Nephron (organoid): ENCODE measurements around the gene SH3BGRL3.

ENCODE experiments used
- H3K27ac Mint-ChIP-seq, 3 experiments: 2 replicates each; pipeline ENCODE4 v1.8.0; 2020; ENCODE audit warnings: mixed read lengths in 3 of 3, mild to moderate bottlenecking in 2 of 3, moderate library complexity in 1 of 3
- H3K27me3 Mint-ChIP-seq: 2 replicates; pipeline ENCODE4 v1.8.0; 2021; ENCODE audit warnings: low read depth, mild to moderate bottlenecking, moderate library complexity, mixed read lengths
- H3K36me3 Mint-ChIP-seq: 2 replicates; pipeline ENCODE4 v1.8.0; 2020; ENCODE audit warnings: low read depth, mixed read lengths
- H3K4me1 Mint-ChIP-seq: 2 replicates; pipeline ENCODE4 v1.8.0; 2020; ENCODE audit warnings: mixed read lengths
- H3K4me3 Mint-ChIP-seq, 3 experiments: 2 replicates each; pipeline ENCODE4 v1.8.0; 2020; ENCODE audit warnings: mild to moderate bottlenecking in 3 of 3, mixed read lengths in 3 of 3, moderate library complexity in 2 of 3
- H3K9me3 Mint-ChIP-seq: 2 replicates; pipeline ENCODE4 v1.8.0; 2020; ENCODE audit warnings: mixed read lengths
- TF ChIP-seq, protein P1 (sequence below), 3 experiments: fragments of 200-600 bp; sonication (generic); IDR thresholded peaks; one replicate each; pipeline ENCODE4 v1.5.0; 2021; ENCODE audit warnings: antibody characterized with exemption in 3 of 3; ENCODE audit not compliant: unreplicated experiment in 3 of 3

SH3BGRL3 gene

DNA sequence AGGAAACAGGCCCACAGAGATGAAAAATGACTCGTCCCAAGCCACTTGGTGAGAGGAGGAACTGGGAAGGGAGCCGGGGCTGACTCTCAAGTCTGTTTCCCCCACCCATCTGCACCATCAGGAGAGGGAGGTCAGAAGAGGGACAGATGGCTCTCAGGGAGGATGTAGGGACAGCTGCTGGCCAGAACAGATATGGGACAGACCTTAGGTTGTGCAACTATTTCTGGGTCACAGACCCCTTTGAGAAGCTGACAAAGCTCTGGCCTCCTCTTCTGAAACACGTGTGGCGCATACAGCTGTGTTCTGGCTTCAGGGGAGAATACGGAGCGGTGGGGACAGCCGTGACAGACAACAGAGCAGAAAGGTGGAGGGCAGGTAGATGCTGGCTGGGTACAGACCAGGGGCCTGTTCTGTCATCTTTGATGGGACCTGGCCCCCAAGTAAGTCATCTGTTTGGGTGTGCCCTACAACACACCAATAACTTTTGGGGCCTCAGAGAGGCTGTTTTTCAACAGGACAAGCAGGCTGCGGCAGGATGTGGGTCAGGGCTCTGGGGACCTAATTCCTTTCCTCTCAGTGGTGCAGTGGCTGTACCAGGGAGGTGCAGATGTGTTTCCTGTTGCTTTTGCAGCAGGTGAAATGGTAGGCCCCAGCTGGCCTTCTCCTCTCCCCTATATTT is 7.3 kb downstream of the SH3BGRL3 start:
- peaks cover 5% of the 10 kb centered on the region for H3K27me3 Mint-ChIP-seq
- no peaks in the 10 kb centered on the region for H3K36me3 Mint-ChIP-seq
- TF ChIP-seq, protein P1, sequence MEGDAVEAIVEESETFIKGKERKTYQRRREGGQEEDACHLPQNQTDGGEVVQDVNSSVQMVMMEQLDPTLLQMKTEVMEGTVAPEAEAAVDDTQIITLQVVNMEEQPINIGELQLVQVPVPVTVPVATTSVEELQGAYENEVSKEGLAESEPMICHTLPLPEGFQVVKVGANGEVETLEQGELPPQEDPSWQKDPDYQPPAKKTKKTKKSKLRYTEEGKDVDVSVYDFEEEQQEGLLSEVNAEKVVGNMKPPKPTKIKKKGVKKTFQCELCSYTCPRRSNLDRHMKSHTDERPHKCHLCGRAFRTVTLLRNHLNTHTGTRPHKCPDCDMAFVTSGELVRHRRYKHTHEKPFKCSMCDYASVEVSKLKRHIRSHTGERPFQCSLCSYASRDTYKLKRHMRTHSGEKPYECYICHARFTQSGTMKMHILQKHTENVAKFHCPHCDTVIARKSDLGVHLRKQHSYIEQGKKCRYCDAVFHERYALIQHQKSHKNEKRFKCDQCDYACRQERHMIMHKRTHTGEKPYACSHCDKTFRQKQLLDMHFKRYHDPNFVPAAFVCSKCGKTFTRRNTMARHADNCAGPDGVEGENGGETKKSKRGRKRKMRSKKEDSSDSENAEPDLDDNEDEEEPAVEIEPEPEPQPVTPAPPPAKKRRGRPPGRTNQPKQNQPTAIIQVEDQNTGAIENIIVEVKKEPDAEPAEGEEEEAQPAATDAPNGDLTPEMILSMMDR (IDR thresholded peaks at IDR 0.05; ENCODE audit: unreplicated experiment in 3 of 3): no peak
- no peaks in the 10 kb centered on the region for H3K9me3 Mint-ChIP-seq
- peak overlapping the region in 2 of 3 experiments; percentile 4 to 10 for H3K27ac Mint-ChIP-seq
- peaks cover 46% of the 10 kb centered on the region for H3K4me1 Mint-ChIP-seq
- no peak overlapping the region for H3K4me3 Mint-ChIP-seq

DNA sequence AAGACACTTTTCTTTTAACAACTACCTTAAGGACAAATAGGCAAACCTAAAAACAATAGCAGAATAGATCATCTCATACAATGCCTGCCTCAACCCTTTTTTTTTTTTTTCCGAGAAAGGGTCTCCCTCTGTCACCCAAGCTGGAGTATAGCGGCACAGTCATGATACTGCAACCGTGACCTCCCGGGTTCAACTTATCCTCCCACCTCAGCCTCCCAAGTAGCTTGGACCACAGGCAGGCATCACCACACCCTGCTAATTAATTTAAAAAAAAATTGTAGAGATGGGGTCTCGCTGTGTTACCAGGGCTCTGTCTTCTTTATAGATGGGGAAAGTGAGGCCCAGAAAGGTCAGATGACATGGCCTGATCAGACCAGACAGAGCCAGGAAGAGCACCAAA is 7.9 kb downstream of the SH3BGRL3 start:
- Mint-ChIP-seq H3K4me3 (no peak overlapping the region), H3K36me3 (no peaks in the 10 kb centered on the region), H3K27me3 (peaks cover 3% of the 10 kb centered on the region), H3K9me3 (no peaks in the 10 kb centered on the region), H3K4me1 (peaks cover 42% of the 10 kb centered on the region), H3K27ac (peak overlapping the region in 1 of 3 experiments; percentile 10)
- TF ChIP-seq, protein P1 (IDR thresholded peaks at IDR 0.05; ENCODE audit: unreplicated experiment in 3 of 3): no peak

DNA sequence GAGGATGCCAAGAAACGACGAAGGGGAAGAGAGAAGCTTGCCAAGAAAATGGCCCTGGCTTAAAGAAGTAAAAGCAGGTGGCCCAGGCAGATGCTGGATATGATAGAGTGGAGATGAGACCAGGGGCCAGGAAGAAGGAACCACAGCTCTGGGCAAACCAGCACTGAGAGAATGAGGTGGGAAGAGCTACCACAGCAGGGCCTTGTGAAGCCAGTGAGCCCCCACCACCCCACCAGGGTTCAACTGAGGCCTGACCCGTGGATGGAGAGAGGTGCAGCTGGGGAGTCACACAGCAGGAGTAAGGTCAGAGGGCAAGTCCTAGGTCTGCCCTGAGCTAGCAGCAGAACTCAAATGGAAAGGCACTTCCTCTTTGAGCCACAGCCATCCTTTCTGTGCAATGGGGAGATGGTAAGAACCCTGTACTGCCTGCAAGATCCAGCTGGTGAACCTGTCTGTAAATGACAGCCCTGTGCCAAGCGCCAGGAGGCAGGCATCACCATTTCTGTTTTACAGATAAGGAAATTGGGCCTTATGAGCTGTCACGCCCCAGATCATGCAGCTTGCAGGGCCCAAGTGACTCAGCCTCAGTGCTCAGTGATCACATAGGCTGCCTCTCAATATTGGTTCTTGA is 8.5 kb downstream of the SH3BGRL3 start:
- Mint-ChIP-seq H3K27ac (no peak overlapping the region), H3K4me1 (peaks cover 36% of the 10 kb centered on the region), H3K4me3 (no peak overlapping the region), H3K27me3 (no peaks in the 10 kb centered on the region), H3K36me3 (no peaks in the 10 kb centered on the region), H3K9me3 (no peaks in the 10 kb centered on the region)
- TF ChIP-seq, protein P1 (IDR thresholded peaks at IDR 0.05; ENCODE audit: unreplicated experiment in 3 of 3): no peak

GRCh38 chr1:26289158-26290059 is 9.5 kb downstream of the SH3BGRL3 start:
- H3K4me1 Mint-ChIP-seq: peaks cover 31% of the 10 kb centered on the region
- H3K27me3 Mint-ChIP-seq: no peaks in the 10 kb centered on the region
- no peaks in the 10 kb centered on the region for H3K36me3 Mint-ChIP-seq
- H3K9me3 Mint-ChIP-seq: no peaks in the 10 kb centered on the region
- TF ChIP-seq, protein P1 (IDR thresholded peaks at IDR 0.05; ENCODE audit: unreplicated experiment in 3 of 3): no peak
- no peak overlapping the region for H3K27ac Mint-ChIP-seq
- H3K4me3 Mint-ChIP-seq: no peak overlapping the region

DNA sequence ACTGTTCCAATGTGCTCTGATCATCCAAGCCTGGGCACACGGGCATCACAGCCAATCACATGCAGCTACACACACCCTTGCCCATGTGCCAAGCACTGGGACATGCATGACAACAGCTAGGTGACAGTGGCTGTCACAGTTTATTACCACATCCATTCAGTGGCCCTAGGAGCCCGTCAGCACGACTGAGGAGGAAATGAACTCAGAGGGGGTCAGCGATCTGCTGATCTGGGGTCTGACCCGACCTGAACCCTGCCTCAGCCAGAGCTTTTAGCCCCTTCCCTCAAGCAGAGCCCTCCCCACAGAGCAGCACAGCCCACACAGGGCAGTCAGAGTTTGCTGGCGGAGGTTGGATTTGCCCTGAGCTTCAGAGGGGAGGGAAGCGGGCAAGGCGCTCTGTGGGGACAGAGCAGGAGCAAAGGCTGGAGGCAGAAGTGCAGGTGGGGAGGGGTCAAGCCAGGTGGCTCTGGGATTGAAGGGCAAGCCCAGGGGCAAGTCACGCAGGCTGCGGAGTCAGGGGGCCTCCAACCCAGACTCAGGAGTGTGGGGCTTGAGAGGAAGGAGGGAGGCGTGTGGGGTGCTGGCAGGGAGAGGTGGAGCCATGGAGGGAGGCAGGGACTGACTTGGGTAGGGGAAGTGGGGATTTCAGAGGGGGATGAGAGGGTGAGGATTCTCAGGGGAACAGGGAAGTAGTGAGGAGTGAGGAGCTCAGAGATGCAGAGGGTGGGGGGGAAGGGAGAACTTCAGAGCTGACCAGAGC is 10.4 kb downstream of the SH3BGRL3 start:
- H3K4me1 Mint-ChIP-seq: peaks cover 25% of the 10 kb centered on the region
- H3K9me3 Mint-ChIP-seq: no peaks in the 10 kb centered on the region
- peak overlapping the region in 2 of 3 experiments; percentile 43 to 61 for H3K27ac Mint-ChIP-seq
- TF ChIP-seq, protein P1 (IDR thresholded peaks at IDR 0.05; ENCODE audit: unreplicated experiment in 3 of 3): no peak
- no peak overlapping the region for H3K4me3 Mint-ChIP-seq
- peaks cover 4% of the 10 kb centered on the region for H3K27me3 Mint-ChIP-seq
- peaks cover under 1% of the 10 kb centered on the region for H3K36me3 Mint-ChIP-seq
